ENCODE measurements around the gene WDFY4.

GRCh38 chr10:48770561-48771089, 86.0 kb downstream of the WDFY4 start:
- TF ChIP-seq, protein P1, sequence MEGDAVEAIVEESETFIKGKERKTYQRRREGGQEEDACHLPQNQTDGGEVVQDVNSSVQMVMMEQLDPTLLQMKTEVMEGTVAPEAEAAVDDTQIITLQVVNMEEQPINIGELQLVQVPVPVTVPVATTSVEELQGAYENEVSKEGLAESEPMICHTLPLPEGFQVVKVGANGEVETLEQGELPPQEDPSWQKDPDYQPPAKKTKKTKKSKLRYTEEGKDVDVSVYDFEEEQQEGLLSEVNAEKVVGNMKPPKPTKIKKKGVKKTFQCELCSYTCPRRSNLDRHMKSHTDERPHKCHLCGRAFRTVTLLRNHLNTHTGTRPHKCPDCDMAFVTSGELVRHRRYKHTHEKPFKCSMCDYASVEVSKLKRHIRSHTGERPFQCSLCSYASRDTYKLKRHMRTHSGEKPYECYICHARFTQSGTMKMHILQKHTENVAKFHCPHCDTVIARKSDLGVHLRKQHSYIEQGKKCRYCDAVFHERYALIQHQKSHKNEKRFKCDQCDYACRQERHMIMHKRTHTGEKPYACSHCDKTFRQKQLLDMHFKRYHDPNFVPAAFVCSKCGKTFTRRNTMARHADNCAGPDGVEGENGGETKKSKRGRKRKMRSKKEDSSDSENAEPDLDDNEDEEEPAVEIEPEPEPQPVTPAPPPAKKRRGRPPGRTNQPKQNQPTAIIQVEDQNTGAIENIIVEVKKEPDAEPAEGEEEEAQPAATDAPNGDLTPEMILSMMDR (IDR thresholded peaks at IDR 0.05; ENCODE audit: insufficient read depth, low read length, poor library complexity, severe bottlenecking): no peak
- no peak for TF ChIP-seq EZH2phosphoT487 (conservative IDR thresholded peaks at IDR 0.05; ENCODE audit: low read length)
